HepG2 (cell line): ENCODE results near the gene TOLLIP. TPM values are rescaled to one million over a fixed set of nuclear protein-coding genes. Genes with fewer than 3 reads are reported as not detected.
A peak's percentile ranks its signal among the peaks of the same experiment; 100 is the strongest.

Experiments
- CHD4 ChIP-seq: fragments of 200-600 bp; sonication (generic); IDR thresholded peaks from 2 replicates; pipeline ENCODE4 v1.7.0; 2017; ENCODE audit warnings: mild to moderate bottlenecking, low read length, borderline replicate concordance
- HMG20B ChIP-seq: conservative IDR thresholded peaks from 2 replicates; pipeline ENCODE4 v1.6.1; 2016; ENCODE audit warnings: missing genetic modification reagents, missing compliant biosample characterization
- HMGXB3 ChIP-seq: sonication (generic); formaldehyde crosslinking; IDR thresholded peaks from 2 replicates; pipeline ENCODE4 v1.4.0; 2020; ENCODE audit warnings: missing genetic modification reagents, borderline replicate concordance
- KDM2A ChIP-seq: sonication (generic); formaldehyde crosslinking; IDR thresholded peaks from 2 replicates; pipeline ENCODE4 v1.4.0; 2020; ENCODE audit warnings: low read depth, missing genetic modification reagents, borderline replicate concordance
- KLF13 ChIP-seq: sonication (generic); formaldehyde crosslinking; IDR thresholded peaks from 2 replicates; pipeline ENCODE4 v1.4.0; 2020; ENCODE audit warnings: mild to moderate bottlenecking, missing genetic modification reagents
- PLRG1 ChIP-seq: fragments of 450-650 bp; conservative IDR thresholded peaks from 2 replicates; pipeline ENCODE4 v1.6.1; 2016
- SETDB1 ChIP-seq: sonication (generic); formaldehyde crosslinking; IDR thresholded peaks from 2 replicates; pipeline ENCODE4 v1.5.1; 2020; ENCODE audit warnings: missing genetic modification reagents, mild to moderate bottlenecking, borderline replicate concordance
- SNAPC4 ChIP-seq: sonication (generic); formaldehyde crosslinking; IDR thresholded peaks from 2 replicates; pipeline ENCODE4 v1.4.0; 2020; ENCODE audit warnings: mild to moderate bottlenecking, missing genetic modification reagents
- SP5 ChIP-seq: IDR thresholded peaks from 2 replicates; pipeline ENCODE4 v1.6.1; 2016; ENCODE audit warnings: low read depth, borderline replicate concordance
- ZC3H4 ChIP-seq: sonication (generic); formaldehyde crosslinking; IDR thresholded peaks from 2 replicates; pipeline ENCODE4 v1.4.0; 2020; ENCODE audit warnings: missing genetic modification reagents, borderline replicate concordance
- ZNF414 ChIP-seq: sonication (generic); formaldehyde crosslinking; IDR thresholded peaks from 2 replicates; pipeline ENCODE4 v1.5.0; 2020; ENCODE audit warnings: missing genetic modification reagents
- ZNF589 ChIP-seq: sonication (generic); formaldehyde crosslinking; conservative IDR thresholded peaks from 2 replicates; pipeline ENCODE4 v1.8.0; 2022; ENCODE audit warnings: mild to moderate bottlenecking, moderate library complexity, missing genetic modification reagents
- ZNF660 ChIP-seq: sonication (generic); formaldehyde crosslinking; IDR thresholded peaks from 2 replicates; pipeline ENCODE4 v1.5.1; 2020; ENCODE audit warnings: mild to moderate bottlenecking, low read depth, missing genetic modification reagents, borderline replicate concordance
- ZNF766 ChIP-seq: sonication (generic); formaldehyde crosslinking; IDR thresholded peaks from 2 replicates; pipeline ENCODE4 v1.5.0; 2020; ENCODE audit warnings: missing genetic modification reagents, borderline replicate concordance
- ZNF792 ChIP-seq: IDR thresholded peaks from 2 replicates; pipeline ENCODE4 v1.6.1; 2016
- polyA plus RNA-seq, 8 experiments: library from polyadenylated mRNA; depleted of rRNA in 3 of 8; stranded (reverse) in 7 of 8; unstranded in 1 of 8; fragments of >200 nt; fragmentation: Illumina TruSeq in 4 of 8; extraction: Trizol in 4 of 8; gene quantifications; 2 replicates each; pipeline versions ENCODE4 v1.2.1 to v1.2.3, GENCODE V29; 2011 to 2016; ENCODE audit warnings: low read depth in 4 of 8, missing spikeins in 1 of 8, mixed read lengths in 1 of 8; ENCODE audit not compliant: insufficient read depth in 1 of 8
- total RNA-seq, 5 experiments: library from RNA; depleted of rRNA; stranded (reverse); fragments of >200 nt; fragmentation: Illumina TruSeq; extraction: Trizol; gene quantifications; 2 replicates each; pipeline ENCODE4 v1.2.3, GENCODE V29; 2016; ENCODE audit warnings: low read depth in 1 of 5
- TF ChIP-seq, protein P1 (sequence below): sonication (generic); formaldehyde crosslinking; IDR thresholded peaks from 2 replicates; pipeline ENCODE4 v1.4.0; 2020; ENCODE audit warnings: missing genetic modification reagents, borderline replicate concordance

TOLLIP gene
- total and polyA plus RNA-seq, 2 of the 13 experiments (the other 11 are each of a cell fraction or from before 2014, with no cell fraction given) = 25.9 to 47.5 TPM

DNA sequence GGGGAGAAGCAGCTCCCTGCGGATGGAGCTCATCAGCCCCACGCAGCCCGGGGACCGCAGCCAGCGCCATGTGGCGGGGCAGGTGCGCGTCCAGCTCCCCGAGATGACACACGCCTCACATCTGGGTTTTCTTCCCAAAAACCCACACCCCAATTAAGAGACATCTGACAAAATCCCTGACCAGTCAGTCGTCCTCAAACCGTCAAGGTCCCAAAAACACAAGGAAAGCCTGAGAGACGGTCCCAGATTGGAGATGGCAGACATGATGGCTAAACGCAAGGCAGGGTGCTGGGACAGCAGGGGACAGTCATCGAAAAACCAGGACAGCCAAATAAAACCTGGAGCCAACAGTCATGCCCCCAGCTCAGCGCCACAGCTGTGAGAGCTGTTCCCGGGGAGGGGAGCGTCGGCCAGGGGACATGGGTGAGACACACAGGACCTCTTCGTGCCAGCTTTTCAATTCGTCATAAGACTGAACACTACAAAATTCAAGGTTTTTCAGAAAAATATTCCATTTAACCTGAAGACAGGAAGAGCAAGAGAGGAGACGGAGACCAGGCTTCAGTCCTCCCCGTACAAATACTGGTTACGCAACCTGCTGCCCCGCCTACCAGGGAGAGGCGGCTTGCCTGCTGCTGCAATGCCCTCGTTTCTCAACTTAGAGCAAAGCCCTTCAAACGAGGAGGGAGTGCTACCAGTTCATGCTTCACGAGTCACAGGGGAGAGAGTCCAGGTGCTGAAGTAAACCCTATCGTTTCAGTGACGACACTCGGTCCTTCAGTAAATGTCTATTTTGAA, 10.5 kb downstream of the TOLLIP start (continued):
- TF ChIP-seq HMGXB3 (CRISPR knock-in tag) (0 out of 2 replicates have a peak, but pooled peaks have one; percentile 43), ZNF414 (CRISPR knock-in tag) (no peak), ZC3H4 (CRISPR knock-in tag) (no peak), SP5 (peak; percentile 100), ZNF589 (CRISPR knock-in tag) (no peak), KLF13 (CRISPR knock-in tag) (no peak), HMG20B (peak; percentile 69), SNAPC4 (no peak), CHD4 (no peak), KDM2A (CRISPR knock-in tag) (peak; percentile 68; the same call in 1 of the 2 replicates), SETDB1 (CRISPR knock-in tag) (no peak), ZNF766 (CRISPR knock-in tag) (no peak), PLRG1 (no peak), ZNF660 (CRISPR knock-in tag) (no peak), ZNF792 (CRISPR knock-in tag) (peak; percentile 81; the same call in 1 of the 2 replicates)
- TF ChIP-seq, protein P1, sequence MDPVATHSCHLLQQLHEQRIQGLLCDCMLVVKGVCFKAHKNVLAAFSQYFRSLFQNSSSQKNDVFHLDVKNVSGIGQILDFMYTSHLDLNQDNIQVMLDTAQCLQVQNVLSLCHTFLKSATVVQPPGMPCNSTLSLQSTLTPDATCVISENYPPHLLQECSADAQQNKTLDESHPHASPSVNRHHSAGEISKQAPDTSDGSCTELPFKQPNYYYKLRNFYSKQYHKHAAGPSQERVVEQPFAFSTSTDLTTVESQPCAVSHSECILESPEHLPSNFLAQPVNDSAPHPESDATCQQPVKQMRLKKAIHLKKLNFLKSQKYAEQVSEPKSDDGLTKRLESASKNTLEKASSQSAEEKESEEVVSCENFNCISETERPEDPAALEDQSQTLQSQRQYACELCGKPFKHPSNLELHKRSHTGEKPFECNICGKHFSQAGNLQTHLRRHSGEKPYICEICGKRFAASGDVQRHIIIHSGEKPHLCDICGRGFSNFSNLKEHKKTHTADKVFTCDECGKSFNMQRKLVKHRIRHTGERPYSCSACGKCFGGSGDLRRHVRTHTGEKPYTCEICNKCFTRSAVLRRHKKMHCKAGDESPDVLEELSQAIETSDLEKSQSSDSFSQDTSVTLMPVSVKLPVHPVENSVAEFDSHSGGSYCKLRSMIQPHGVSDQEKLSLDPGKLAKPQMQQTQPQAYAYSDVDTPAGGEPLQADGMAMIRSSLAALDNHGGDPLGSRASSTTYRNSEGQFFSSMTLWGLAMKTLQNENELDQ = no peak
